CD4-positive, alpha-beta T cell treated with Interleukin-2 at 100 ng/mL for 4 hours (primary cell): ENCODE results near the gene PUSL1.

Experiments
- DNase-seq: peaks from one replicate; pipeline ENCODE4 v3.0.0-alpha.2; 2020; ENCODE audit warnings: low spot score

The PUSL1 gene

DNA sequence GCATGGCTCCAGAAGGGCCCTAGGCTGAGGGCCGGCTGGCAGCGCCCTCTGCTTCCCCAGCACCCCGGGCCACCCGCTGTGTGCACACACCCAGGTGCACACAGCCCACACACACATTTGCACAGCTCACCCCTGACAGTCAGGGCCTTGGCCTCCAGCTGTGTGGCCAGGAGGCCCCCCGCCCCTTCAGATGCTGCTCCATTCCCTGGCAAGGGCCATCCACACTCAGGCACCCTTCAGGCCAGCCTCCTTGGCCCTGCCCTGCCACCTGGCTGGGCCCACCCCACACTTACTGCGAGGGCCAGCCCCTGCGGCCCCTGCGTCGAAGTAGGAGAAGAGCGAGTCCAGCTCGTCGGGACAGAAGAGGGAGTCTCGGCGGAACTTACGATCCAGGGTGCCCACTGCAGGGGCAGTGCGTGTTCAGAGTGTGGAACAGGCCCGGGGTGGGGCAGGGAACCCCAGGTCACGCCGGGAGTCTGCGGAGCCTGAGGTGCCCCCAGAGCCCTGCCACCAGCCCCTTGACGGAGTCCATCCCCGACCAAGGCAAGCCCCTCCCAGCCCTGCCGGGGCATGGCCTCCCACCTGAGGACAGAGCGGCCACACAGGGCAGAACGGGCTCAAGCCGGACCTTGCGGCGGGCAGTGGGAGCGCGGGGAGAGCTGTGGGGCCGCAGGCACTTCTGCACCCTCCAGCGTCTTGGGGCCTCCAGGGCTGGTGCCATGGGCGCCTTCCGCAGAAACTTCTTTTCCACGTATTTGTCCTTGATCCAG is 13.1 kb upstream of the PUSL1 start:
- no peak for DNase-seq

DNA sequence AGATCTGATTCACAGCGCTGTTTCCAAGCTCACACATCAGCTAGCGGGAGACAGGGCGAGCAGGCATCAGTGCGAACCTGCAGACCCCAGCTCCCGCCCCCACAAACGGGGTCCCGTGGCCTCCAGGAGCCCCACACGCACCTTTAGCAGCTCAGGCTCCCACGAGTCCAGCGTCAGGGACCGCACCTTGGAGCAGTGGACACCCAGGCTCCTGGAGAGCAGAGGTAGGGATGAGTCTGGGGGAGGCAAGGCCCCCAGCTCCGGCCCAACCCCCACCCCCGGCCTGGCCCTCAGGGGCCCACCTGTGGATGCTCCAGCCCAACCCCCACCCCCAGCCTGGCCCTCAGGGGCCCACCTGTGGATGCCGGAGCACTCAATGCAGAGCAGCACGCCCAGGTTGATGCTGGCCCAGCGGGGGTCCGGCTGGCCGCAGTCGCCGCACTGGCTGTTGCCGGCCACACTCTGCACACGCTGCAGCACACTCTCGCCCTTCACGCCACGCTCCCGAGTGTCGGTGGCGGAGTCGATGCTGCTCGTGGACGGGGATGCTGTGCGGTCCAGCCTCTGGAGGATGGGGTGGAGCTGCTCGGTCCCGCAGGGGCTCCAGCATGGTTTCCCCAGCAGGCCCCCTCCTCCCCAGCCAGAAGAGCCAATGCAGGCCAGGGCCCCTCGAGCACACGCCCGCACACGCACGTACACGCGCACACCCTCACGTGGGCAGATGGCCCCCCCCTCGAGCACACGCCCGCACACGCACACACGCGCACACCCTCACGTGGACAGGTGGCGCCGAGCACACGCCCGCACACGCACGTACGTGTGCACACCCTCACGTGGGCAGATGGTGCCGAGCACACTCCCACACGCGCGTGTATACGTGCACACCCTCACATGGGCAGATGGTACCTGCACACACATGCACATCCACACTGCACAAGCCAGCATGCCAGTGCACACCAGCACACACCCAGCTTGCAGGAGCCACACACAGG is 12.0 kb upstream of the PUSL1 start:
- DNase-seq: no peak

- no peak for DNase-seq
Observed at GRCh38 chr1:1297802-1298424, 10.5 kb upstream of the PUSL1 start.

DNA sequence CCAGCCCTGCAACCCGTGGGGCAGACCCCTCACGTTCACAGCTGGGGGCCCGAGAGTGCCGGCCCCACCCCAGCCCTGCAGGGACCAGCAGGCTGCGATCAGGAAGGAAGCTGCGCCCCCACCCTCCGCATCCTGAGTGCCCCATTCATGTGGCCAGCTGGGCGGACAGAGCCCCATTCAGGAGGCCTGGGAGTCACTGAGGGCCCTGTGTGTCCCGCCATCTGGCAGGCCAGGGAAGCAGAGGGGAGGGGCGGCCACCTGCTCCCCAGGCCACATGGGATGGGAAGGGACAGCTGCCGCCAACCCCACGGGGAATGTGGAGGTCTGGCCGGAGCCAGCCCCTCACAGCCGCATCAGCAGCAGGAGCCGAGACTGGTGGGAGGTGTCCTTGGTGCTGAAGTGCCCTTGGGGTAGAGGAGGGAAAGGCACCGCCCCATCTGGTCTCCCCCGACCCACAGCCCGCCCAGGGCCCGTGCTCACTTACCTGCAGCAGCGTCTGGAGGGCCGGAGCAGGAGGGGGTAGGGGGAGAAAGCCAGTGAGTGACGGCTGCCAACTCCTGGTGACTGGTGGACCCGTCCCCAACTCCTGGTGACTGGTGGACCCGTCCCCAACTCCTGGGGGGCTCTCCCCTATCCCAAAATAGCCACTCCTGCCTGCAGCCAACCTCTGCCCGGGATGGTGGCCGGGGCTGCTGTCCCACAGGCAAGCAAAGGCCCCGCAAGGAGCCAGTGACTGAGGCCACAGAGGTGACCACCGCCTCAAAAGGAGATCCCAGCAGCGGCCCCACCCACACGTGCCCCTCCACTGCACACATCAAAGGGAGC is 9.3 kb upstream of the PUSL1 start:
- no peak for DNase-seq

DNA sequence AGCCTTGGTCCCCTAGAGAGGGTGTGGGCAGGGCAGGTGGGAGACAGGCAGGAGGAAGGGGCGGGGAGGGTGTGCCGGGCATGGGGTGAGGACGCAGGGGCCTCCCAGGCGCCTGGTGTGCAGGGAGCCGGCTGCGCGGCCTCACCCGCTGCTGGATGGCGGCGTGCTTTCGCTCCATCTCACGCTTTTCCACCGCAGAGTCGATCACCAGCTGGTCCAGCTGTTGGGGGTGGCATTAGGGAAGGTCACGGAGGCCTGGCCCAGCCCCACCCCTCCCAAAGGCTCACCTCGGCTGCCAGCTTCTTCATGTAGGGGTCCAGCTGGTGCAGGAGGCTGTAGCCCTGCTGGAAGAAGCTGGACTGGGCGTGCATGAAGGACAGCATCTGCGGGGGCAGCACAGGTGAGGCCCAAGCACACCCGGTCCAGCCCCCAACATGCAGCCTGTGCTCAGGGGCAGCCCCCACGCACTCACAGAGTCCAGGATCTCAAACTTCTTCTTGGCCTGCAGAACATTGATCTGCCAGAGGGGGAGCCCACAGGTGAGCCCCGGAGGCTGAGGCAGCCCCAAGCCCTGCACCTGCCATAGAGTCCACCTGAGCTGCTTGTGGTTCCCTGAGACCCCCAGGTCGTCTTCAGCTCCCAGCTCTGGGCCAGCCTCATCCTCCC is 8.6 kb upstream of the PUSL1 start:
- DNase-seq: peak; percentile 32

DNA sequence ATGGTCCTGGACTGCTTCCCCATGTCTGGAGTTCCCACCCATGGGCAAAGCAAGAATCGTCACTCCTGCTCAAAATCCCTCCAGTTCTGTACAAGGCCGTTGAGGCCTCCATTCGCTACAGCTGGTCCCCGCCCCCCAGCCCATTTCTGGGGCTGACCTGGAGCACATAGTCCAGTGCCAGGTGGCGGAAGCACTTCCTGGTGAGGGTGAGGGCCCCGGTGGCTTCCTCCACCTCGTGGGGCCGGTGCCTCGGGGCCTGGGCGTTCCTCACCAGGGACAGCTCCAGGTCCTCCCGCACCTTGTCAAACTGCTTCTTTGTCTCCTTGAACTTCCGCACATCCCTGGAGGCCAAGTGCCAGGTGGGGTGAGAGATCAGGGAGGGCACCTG is 8.1 kb upstream of the PUSL1 start:
- no peak for DNase-seq

GRCh38 chr1:1302006-1302430 is 6.4 kb upstream of the PUSL1 start:
- no peak for DNase-seq

GRCh38 chr1:1302951-1303509 is 5.4 kb upstream of the PUSL1 start:
- no peak for DNase-seq

DNA sequence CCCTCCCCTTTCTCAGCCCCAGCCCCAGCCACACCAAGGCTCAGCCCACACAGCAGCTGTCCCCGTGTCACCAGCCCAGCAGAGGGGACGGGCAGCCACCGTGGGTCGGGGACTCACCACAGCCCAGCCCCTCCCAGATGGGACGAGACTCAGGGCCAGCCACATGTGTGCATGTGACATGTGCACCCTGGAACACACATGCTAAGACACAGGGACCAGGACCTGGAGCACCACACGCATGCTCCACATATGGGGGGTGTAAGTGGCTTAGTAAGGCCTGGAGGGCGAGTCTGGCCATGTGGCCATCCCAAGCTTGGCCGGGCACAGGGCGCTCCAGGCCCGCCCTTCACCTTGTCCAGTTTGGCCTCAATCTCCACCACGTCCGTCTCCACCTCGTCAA is 4.7 kb upstream of the PUSL1 start:
- DNase-seq: no peak

- DNase-seq: no peak
Observed at GRCh38 chr1:1304331-1305299, 3.8 kb upstream of the PUSL1 start.

GRCh38 chr1:1305300-1306069 is 2.9 kb upstream of the PUSL1 start:
- peak; percentile 78 for DNase-seq

DNA sequence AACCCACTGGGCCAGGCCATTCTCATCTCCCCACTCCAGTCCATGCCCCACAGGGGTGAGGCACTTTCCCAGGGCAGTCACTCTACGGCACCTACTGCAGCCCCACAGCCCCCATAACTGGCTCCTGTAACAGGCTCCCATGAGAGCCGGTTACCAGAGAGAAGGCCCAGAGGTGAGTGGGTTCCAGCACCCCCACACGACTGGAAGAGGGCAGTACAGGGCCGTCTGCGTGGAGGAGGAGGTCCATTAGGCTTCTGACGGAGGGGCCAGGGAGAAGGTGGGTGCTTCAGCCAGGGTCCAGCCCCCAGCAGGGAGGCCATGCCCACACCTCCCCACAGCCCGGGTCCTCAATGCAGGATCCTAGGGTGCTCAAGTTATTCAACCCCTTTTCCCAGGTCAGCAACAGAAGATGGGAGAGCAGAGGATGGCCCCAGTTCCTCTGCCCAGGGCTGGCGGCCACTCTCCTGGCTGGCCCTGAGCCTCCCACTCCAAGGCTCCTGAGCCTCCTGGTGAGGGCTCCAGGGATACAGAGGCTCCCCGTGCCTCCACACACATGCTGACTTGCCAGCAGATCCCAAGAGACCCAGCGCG is 2.2 kb upstream of the PUSL1 start:
- DNase-seq: no peak

DNA sequence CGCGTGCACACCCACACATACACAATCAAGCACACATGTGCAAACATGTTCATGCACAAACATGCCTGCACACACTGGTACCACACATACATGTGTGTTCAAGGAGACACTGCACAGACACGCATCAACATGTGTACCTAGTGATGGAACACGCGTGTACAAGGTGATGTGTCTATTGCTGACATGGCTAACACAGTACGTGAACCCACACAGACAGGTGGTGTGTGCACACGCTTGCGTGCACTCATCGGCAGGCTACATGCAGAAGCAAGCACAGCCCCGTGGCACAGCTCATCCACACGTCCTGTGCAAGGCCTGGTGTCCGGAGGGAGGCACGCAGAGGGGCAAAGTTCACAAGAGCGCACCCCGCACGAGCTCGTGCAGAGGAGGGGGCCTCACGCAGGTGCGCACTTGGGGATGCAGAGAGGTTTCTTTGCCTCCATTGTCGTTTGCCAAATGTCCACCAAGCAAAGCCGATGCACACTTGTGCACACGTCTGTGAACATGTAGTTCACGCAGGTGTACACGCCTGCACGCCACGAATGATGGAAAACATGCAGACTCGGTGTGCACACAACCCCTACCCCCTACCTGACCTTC is 1.6 kb upstream of the PUSL1 start:
- no peak for DNase-seq

DNA sequence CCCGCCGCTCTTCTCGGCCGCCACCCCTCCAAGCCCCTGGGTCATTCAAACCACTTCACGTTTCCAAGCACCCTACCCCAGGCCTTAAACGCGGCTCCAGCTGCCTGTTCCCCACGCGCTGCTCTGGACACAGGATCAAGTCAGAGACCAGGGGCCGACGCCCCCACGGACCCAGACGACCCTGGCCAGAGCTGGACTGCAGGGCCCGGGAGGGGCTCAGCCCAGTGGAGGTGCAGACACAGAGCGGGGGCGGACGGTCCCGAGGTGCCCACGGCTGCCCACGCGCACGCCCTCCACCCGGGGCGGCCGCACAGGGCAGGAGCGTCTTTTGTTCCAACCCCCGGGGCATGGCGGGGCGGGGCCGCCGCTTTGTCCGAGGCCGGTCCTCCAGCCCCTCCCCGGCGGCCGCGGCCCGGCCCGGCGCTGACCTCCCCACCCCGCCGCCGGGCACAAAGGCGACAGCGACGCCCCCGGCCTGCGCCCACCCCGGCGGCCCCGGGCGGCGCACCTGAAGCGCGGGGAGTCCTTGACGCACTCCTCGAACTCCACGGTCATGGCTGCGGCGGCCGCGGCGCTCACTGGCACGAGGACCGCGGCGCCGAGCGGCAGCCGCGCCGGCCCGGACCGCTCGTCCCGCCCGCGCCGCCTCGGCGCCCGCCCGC is 1.0 kb upstream of the PUSL1 start:
- DNase-seq: no peak

- no peak for DNase-seq
Observed at GRCh38 chr1:1308756-1309250, 406 bp downstream of the PUSL1 start.

DNA sequence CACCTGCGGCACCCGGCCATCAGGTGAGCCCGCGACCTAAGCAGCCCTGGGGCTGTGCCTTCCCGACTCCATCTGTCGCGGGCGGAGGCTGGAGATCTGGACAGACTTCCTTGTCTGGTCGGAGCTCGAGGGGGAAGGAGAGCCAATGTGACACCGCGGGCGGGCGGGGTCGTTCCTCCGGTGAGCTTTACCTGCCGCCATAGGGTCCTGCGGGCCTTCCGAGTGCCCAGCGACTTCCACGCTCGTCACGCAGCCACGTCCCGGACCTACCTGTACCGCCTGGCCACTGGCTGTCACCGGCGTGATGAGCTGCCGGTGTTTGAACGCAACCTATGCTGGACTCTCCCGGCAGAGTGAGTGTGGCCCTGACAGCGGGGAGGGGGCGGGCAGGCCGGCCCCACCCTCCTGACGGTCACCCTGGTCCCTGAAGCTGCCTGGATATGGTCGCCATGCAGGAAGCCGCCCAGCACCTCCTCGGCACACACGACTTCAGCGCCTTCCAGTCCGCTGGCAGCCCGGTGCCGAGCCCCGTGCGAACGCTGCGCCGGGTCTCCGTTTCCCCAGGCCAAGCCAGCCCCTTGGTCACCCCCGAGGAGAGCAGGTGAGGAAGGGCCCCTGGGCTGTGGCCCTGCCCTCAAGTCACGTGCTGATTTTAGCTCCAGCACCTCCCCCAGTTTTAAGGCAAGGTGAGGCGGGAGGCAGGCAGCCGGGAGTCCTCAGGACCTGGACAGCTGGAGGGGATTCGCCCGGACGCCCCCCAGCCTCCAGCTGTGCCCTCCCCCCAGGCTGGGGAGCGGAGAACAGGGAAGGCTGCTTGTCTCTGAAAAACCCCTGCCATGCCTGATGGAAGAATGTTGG is 1.1 kb downstream of the PUSL1 start:
- no peak for DNase-seq

DNA sequence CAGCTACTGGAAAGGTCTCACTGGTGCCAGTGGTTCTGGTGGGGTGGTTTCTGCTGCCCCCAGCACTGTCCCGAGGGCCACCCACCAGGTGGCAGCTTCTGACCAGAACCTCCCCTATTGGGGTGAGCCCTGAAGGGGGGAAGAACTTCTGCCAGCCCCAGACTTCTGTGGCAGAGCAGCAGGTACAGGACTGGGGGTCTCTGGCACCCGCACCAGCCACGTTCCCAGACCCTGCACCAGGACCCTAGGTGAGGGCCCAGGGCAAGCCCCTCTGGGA is 1.6 kb downstream of the PUSL1 start:
- no peak for DNase-seq
